Measurements from ENCODE around the gene SEC23A. TPM values are rescaled to one million over a fixed set of nuclear protein-coding genes. Genes with fewer than 3 reads are reported as not detected.
"Not testable (repeated sequence)": the region's sequence is repeated elsewhere in the genome, so short reads cannot be mapped to it uniquely, and the experiment has no call there.

Gene SEC23A
- total RNA-seq, 1 donor: 298 TPM

- no peak for TF ChIP-seq CTCF (IDR thresholded peaks at IDR 0.05; ENCODE audit: insufficient read depth, low read length)
- peak; percentile 55 for DNase-seq (ENCODE audit: low read depth)
- H3K4me3 ChIP-seq (ENCODE audit: low read depth, low read length): peak overlapping the region; percentile 89
Observed at GRCh38 chr14:39102265-39102968, 618 bp downstream of the SEC23A start.

GRCh38 chr14:39099748-39100147 lies 3.3 kb downstream of the SEC23A start:
- DNase-seq (ENCODE audit: low read depth): no peak
- no peak overlapping the region for H3K4me3 ChIP-seq (ENCODE audit: low read depth, low read length)
- no peak for TF ChIP-seq CTCF (IDR thresholded peaks at IDR 0.05; ENCODE audit: insufficient read depth, low read length)

- not testable (repeated sequence) for H3K4me3 ChIP-seq (ENCODE audit: low read depth, low read length)
Observed at GRCh38 chr14:39099215-39099614, 3.8 kb downstream of the SEC23A start.

GRCh38 chr14:39097159-39097558 lies 5.9 kb downstream of the SEC23A start:
- no peak overlapping the region for H3K4me3 ChIP-seq (ENCODE audit: low read depth, low read length)
- peak; percentile 18 for DNase-seq (ENCODE audit: low read depth)
- TF ChIP-seq CTCF (IDR thresholded peaks at IDR 0.05; ENCODE audit: insufficient read depth, low read length): no peak

More at GRCh38 chr14:39099215-39099614, 3.8 kb downstream of the SEC23A start:
- not testable (repeated sequence) for DNase-seq (ENCODE audit: low read depth)

- TF ChIP-seq CTCF (IDR thresholded peaks at IDR 0.05; ENCODE audit: insufficient read depth, low read length): no peak
- H3K4me3 ChIP-seq (ENCODE audit: low read depth, low read length): no peak overlapping the region
- no peak for DNase-seq (ENCODE audit: low read depth)
Observed at GRCh38 chr14:39094515-39094914, 8.5 kb downstream of the SEC23A start.

- DNase-seq (ENCODE audit: low read depth): no peak
- TF ChIP-seq CTCF (IDR thresholded peaks at IDR 0.05; ENCODE audit: insufficient read depth, low read length): no peak
- H3K4me3 ChIP-seq (ENCODE audit: low read depth, low read length): no peak overlapping the region
Observed at GRCh38 chr14:39091716-39092115, 11.3 kb downstream of the SEC23A start.

GRCh38 chr14:39090548-39091111 lies 12.4 kb downstream of the SEC23A start:
- no peak for DNase-seq (ENCODE audit: low read depth)
- no peak overlapping the region for H3K4me3 ChIP-seq (ENCODE audit: low read depth, low read length)
- no peak for TF ChIP-seq CTCF (IDR thresholded peaks at IDR 0.05; ENCODE audit: insufficient read depth, low read length)
